Gastrocnemius medialis (tissue), 4 donors: ENCODE measurements around the gene ITPR2.

Experiments used
- POLR2A ChIP-seq, 2 donors: fragments of 450-650 bp; IDR thresholded peaks; one replicate each; pipeline ENCODE4 v1.6.1; 2017; ENCODE audit warnings: antibody characterized with exemption in 2 of 2, mild to moderate bottlenecking in 2 of 2, moderate library complexity in 2 of 2
- TF ChIP-seq, protein P1 (sequence below), 5 experiments: fragments of 450-650 bp in 3 of 5; fragments of 200-600 bp in 2 of 5; sonication (generic) in 2 of 5; IDR thresholded peaks in 4 of 5; conservative IDR thresholded peaks in 1 of 5; 1 replicate in 4 of 5; 2 replicates in 1 of 5; pipeline ENCODE4 v1.5.1; 2016 to 2019; ENCODE audit warnings: antibody characterized with exemption in 5 of 5, mild to moderate bottlenecking in 3 of 5, moderate library complexity in 3 of 5

DNA sequence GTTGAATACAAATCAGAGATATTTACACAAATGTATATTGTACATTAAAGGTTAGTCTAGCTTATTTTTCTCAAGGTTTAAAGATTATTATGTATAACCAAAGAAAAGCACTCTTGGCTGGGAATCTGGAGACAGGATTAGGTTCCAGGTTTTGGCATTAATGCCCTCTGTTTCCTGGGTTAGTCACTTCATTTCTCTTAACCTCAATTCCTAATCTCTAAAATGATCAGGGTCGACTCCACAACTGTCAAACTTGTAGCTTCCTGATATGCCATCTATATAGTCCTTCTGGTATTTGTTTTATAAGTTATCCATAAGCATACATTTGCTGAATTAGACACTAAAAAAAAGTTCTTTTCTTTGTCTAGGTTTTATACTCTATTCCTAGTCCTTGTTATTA, 2.6 kb downstream of the ITPR2 start:
- TF ChIP-seq, protein P1, sequence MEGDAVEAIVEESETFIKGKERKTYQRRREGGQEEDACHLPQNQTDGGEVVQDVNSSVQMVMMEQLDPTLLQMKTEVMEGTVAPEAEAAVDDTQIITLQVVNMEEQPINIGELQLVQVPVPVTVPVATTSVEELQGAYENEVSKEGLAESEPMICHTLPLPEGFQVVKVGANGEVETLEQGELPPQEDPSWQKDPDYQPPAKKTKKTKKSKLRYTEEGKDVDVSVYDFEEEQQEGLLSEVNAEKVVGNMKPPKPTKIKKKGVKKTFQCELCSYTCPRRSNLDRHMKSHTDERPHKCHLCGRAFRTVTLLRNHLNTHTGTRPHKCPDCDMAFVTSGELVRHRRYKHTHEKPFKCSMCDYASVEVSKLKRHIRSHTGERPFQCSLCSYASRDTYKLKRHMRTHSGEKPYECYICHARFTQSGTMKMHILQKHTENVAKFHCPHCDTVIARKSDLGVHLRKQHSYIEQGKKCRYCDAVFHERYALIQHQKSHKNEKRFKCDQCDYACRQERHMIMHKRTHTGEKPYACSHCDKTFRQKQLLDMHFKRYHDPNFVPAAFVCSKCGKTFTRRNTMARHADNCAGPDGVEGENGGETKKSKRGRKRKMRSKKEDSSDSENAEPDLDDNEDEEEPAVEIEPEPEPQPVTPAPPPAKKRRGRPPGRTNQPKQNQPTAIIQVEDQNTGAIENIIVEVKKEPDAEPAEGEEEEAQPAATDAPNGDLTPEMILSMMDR (IDR thresholded peaks at IDR 0.05 in 4 of 5, conservative IDR thresholded peaks at IDR 0.05 in 1 of 5): no peak
- TF ChIP-seq POLR2A (IDR thresholded peaks at IDR 0.05): no peak
